ENCODE data around the gene GNAI2.

GNAI2 gene

GRCh38 chr3:50300681-50301254 is 64.8 kb downstream of the GNAI2 start:
- no peak for DNase-seq

- DNase-seq = no peak
These were observed 66.3 kb downstream of the GNAI2 start for GRCh38 chr3:50302095-50303012.

- DNase-seq = no peak
These were observed 67.2 kb downstream of the GNAI2 start, which contains the start of gene HYAL1 for GRCh38 chr3:50303013-50303815. HYAL1 (minus strand) TSS chr3:50303574; CDS start chr3:50302956, 618 bp downstream.

GRCh38 chr3:50304601-50305000 is 68.6 kb downstream of the GNAI2 start:
- DNase-seq = no peak
